ENCODE results near the gene KMT2D. TPM values are rescaled to one million over a fixed set of nuclear protein-coding genes. Genes with fewer than 3 reads are reported as not detected.

KMT2D gene
- total RNA-seq, 1 experiment from 2014 or later, result 19.9 TPM

GRCh38 chr12:49092816-49093406, 32.3 kb upstream of the KMT2D start:
- H3K9me3 ChIP-seq (replicated peaks), result no peaks in the 10 kb centered on the region
- peaks cover 11% of the 10 kb centered on the region; the same call in 1 of the 2 replicates for H3K36me3 ChIP-seq
- no peak for DNase-seq (ENCODE audit: low read depth in 1 of 2, low spot score in 2 of 2)
- no peak overlapping the region for H3K4me3 ChIP-seq
- H3K27ac ChIP-seq, result no peak overlapping the region
- H3K27me3 ChIP-seq (replicated peaks), result peaks cover 71% of the 10 kb centered on the region
- H3K4me1 ChIP-seq (replicated peaks), result peaks cover 32% of the 10 kb centered on the region

- DNase-seq (ENCODE audit: low read depth in 1 of 2, low spot score in 2 of 2), result peak; percentile 22 to 50
- H3K4me3 ChIP-seq, result no peak overlapping the region
- H3K27me3 ChIP-seq (replicated peaks), result peaks cover 71% of the 10 kb centered on the region
Measured at GRCh38 chr12:49092086-49092815, 31.7 kb upstream of the KMT2D start.

GRCh38 chr12:49091836-49092085, 31.2 kb upstream of the KMT2D start:
- no peaks in the 10 kb centered on the region; the same call in 1 of the 2 replicates for H3K36me3 ChIP-seq
- no peak overlapping the region for H3K27ac ChIP-seq
- no peaks in the 10 kb centered on the region for H3K9me3 ChIP-seq (replicated peaks)

More at GRCh38 chr12:49092086-49092815, 31.7 kb upstream of the KMT2D start:
- H3K36me3 ChIP-seq, result peaks cover 5% of the 10 kb centered on the region; the same call in 1 of the 2 replicates
- no peak overlapping the region for H3K27ac ChIP-seq
- H3K4me1 ChIP-seq (replicated peaks), result peaks cover 33% of the 10 kb centered on the region
- no peaks in the 10 kb centered on the region for H3K9me3 ChIP-seq (replicated peaks)

GRCh38 chr12:49091056-49091835, 30.7 kb upstream of the KMT2D start:
- no peak for DNase-seq (ENCODE audit: low read depth in 1 of 2, low spot score in 2 of 2)
- no peak overlapping the region for H3K27ac ChIP-seq
- no peaks in the 10 kb centered on the region for H3K9me3 ChIP-seq (replicated peaks)
- peaks cover 71% of the 10 kb centered on the region for H3K27me3 ChIP-seq (replicated peaks)
- H3K4me1 ChIP-seq (replicated peaks), result peaks cover 33% of the 10 kb centered on the region
- no peaks in the 10 kb centered on the region for H3K36me3 ChIP-seq
- no peak overlapping the region for H3K4me3 ChIP-seq

More at GRCh38 chr12:49091836-49092085, 31.2 kb upstream of the KMT2D start:
- DNase-seq (ENCODE audit: low read depth in 1 of 2, low spot score in 2 of 2), result no peak
- Histone ChIP-seq H3K27me3 (replicated peaks) (peaks cover 71% of the 10 kb centered on the region), H3K4me1 (replicated peaks) (peaks cover 33% of the 10 kb centered on the region), H3K4me3 (no peak overlapping the region)

GRCh38 chr12:49089821-49090773, 29.5 kb upstream of the KMT2D start:
- H3K27me3 ChIP-seq (replicated peaks), result peaks cover 65% of the 10 kb centered on the region
- H3K4me1 ChIP-seq (replicated peaks), result peaks cover 33% of the 10 kb centered on the region
- H3K27ac ChIP-seq, result no peak overlapping the region
- no peaks in the 10 kb centered on the region for H3K9me3 ChIP-seq (replicated peaks)
- DNase-seq (ENCODE audit: low read depth in 1 of 2, low spot score in 2 of 2), result peak; percentile 33 to 57
- H3K36me3 ChIP-seq, result no peaks in the 10 kb centered on the region
- peak overlapping the region; percentile 23 for H3K4me3 ChIP-seq

GRCh38 chr12:49088932-49089330, 28.3 kb upstream of the KMT2D start:
- Histone ChIP-seq H3K9me3 (replicated peaks) (no peaks in the 10 kb centered on the region), H3K4me3 (no peak overlapping the region)

GRCh38 chr12:49088150-49088931, 27.7 kb upstream of the KMT2D start:
- Histone ChIP-seq H3K4me1 (replicated peaks) (peaks cover 26% of the 10 kb centered on the region), H3K4me3 (no peak overlapping the region), H3K27me3 (replicated peaks) (peaks cover 48% of the 10 kb centered on the region), H3K9me3 (replicated peaks) (no peaks in the 10 kb centered on the region), H3K36me3 (no peaks in the 10 kb centered on the region), H3K27ac (no peak overlapping the region)
- peak; percentile 79 to 91 for DNase-seq (ENCODE audit: low read depth in 1 of 2, low spot score in 2 of 2)

More at GRCh38 chr12:49088932-49089330, 28.3 kb upstream of the KMT2D start:
- Histone ChIP-seq H3K36me3 (no peaks in the 10 kb centered on the region), H3K4me1 (replicated peaks) (peaks cover 26% of the 10 kb centered on the region), H3K27me3 (replicated peaks) (peaks cover 54% of the 10 kb centered on the region), H3K27ac (no peak overlapping the region)
- no peak for DNase-seq (ENCODE audit: low read depth in 1 of 2, low spot score in 2 of 2)

- Histone ChIP-seq H3K4me1 (replicated peaks) (peaks cover 17% of the 10 kb centered on the region), H3K4me3 (no peak overlapping the region), H3K36me3 (no peaks in the 10 kb centered on the region), H3K27me3 (replicated peaks) (peaks cover 25% of the 10 kb centered on the region), H3K9me3 (replicated peaks) (no peaks in the 10 kb centered on the region), H3K27ac (no peak overlapping the region)
- DNase-seq (ENCODE audit: low read depth in 1 of 2, low spot score in 2 of 2), result no peak
Measured at GRCh38 chr12:49086116-49086515, 25.5 kb upstream of the KMT2D start.

GRCh38 chr12:49084438-49084837, 23.8 kb upstream of the KMT2D start:
- no peak overlapping the region for H3K27ac ChIP-seq
- no peak overlapping the region for H3K4me3 ChIP-seq
- H3K27me3 ChIP-seq (replicated peaks), result peaks cover 11% of the 10 kb centered on the region
- no peak for DNase-seq (ENCODE audit: low read depth in 1 of 2, low spot score in 2 of 2)
- H3K4me1 ChIP-seq (replicated peaks), result peaks cover 9% of the 10 kb centered on the region
- H3K9me3 ChIP-seq (replicated peaks), result no peaks in the 10 kb centered on the region
- H3K36me3 ChIP-seq, result no peaks in the 10 kb centered on the region

GRCh38 chr12:49079793-49080192, 19.2 kb upstream of the KMT2D start:
- DNase-seq (ENCODE audit: low read depth in 1 of 2, low spot score in 2 of 2), result no peak
- Histone ChIP-seq H3K4me1 (replicated peaks) (no peaks in the 10 kb centered on the region), H3K36me3 (no peaks in the 10 kb centered on the region), H3K27ac (no peak overlapping the region), H3K27me3 (replicated peaks) (no peaks in the 10 kb centered on the region), H3K9me3 (replicated peaks) (no peaks in the 10 kb centered on the region), H3K4me3 (no peak overlapping the region)

- Histone ChIP-seq H3K27me3 (replicated peaks) (no peaks in the 10 kb centered on the region), H3K4me1 (replicated peaks) (peaks cover 10% of the 10 kb centered on the region), H3K27ac (no peak overlapping the region), H3K4me3 (no peak overlapping the region), H3K9me3 (replicated peaks) (no peaks in the 10 kb centered on the region), H3K36me3 (no peaks in the 10 kb centered on the region)
- no peak for DNase-seq (ENCODE audit: low read depth in 1 of 2, low spot score in 2 of 2)
Measured at GRCh38 chr12:49070971-49071370, 10.4 kb upstream of the KMT2D start.

- no peaks in the 10 kb centered on the region for H3K27me3 ChIP-seq (replicated peaks)
- H3K27ac ChIP-seq, result peak within 1 kb of the TSS; percentile 40
- DNase-seq (ENCODE audit: low read depth in 1 of 2, low spot score in 2 of 2), result peak; percentile 96 to 99
- peak within 1 kb of the TSS; percentile 55 for H3K4me3 ChIP-seq
- H3K9me3 ChIP-seq (replicated peaks), result no peaks in the 10 kb centered on the region
- no peaks in the 10 kb centered on the region for H3K36me3 ChIP-seq
- H3K4me1 ChIP-seq (replicated peaks), result peaks cover 10% of the 10 kb centered on the region
Measured at GRCh38 chr12:49069507-49070346, 9.1 kb upstream of the KMT2D start, which contains the start of gene RHEBL1. TSS of gene RHEBL1 (minus strand) at chr12:49069979. CDS start at chr12:49069785, 194 bp downstream.

Data from SJSA1 (cell line).